HEK293 (cell line): ENCODE measurements around the gene SLITRK1.

Source experiments
- CTCF ChIP-seq: fragments of 450-650 bp; formaldehyde crosslinking; IDR thresholded peaks from 2 replicates; pipeline ENCODE4 v1.5.1; 2016; ENCODE audit warnings: missing biosample characterization, missing genetic modification characterization
- KLF16 ChIP-seq: fragments of 450-650 bp; formaldehyde crosslinking; IDR thresholded peaks from 2 replicates; pipeline ENCODE4 v1.5.1; 2017; ENCODE audit warnings: missing biosample characterization, missing genetic modification characterization
- RBAK ChIP-seq: fragments of 450-650 bp; formaldehyde crosslinking; IDR thresholded peaks from 2 replicates; pipeline ENCODE4 v1.5.1; 2016; ENCODE audit warnings: missing biosample characterization, missing genetic modification characterization
- ZSCAN18 ChIP-seq: fragments of 450-650 bp; formaldehyde crosslinking; IDR thresholded peaks from 2 replicates; pipeline ENCODE4 v1.5.1; 2016; ENCODE audit warnings: missing biosample characterization, missing genetic modification characterization
- ZSCAN5A ChIP-seq: fragments of 450-650 bp; formaldehyde crosslinking; IDR thresholded peaks from 2 replicates; pipeline ENCODE4 v1.5.1; 2016; ENCODE audit warnings: missing biosample characterization, missing genetic modification characterization

- TF ChIP-seq RBAK (tag by site-specific recombination) (no peak), KLF16 (tag by site-specific recombination) (no peak), ZSCAN18 (tag by site-specific recombination) (no peak), CTCF (tag by site-specific recombination) (no peak), ZSCAN5A (no peak)
Measured at GRCh38 chr13:83865161-83866137, 16.8 kb downstream of the SLITRK1 start.
